A673 (cell line): Measurements from ENCODE around the gene TBCD. TPM values are rescaled to one million over a fixed set of nuclear protein-coding genes. Genes with fewer than 3 reads are reported as not detected.

Source experiments
- BruUV-seq: library from RNA; stranded (reverse); fragments of 400-500 nt; replicated peaks from 2 replicates; lab custom pipeline; 2021; lab: Mats Ljungman, UMichigan
- CTCF ChIA-PET: fragments of 300-600 bp; sonication (Branson Sonifier 250); formaldehyde crosslinking; loops from one replicate; lab custom pipeline; 2022; ENCODE audit warnings: antibody characterized with exemption; lab: Charles Lee
- POLR2A ChIA-PET: fragments of 300-600 bp; sonication (Branson Sonifier 250); formaldehyde crosslinking; loops from one replicate; lab custom pipeline; 2022; ENCODE audit warnings: antibody characterized with exemption; ENCODE audit not compliant: low non-redundant PET; lab: Charles Lee
- DNase-seq: peaks from one replicate; pipeline ENCODE4 v3.0.0-alpha.2; 2015; ENCODE audit warnings: low spot score
- H3K27ac ChIP-seq: fragments of 200-600 bp; sonication (generic); 2 replicates; pipeline ENCODE4 v1.5.1; 2016; ENCODE audit warnings: mixed run types, low read depth, mild to moderate bottlenecking, mixed read lengths, antibody characterized with exemption, low read length; ENCODE audit not compliant: poor library complexity, severe bottlenecking
- H3K27me3 ChIP-seq: fragments of 200-600 bp; sonication (generic); replicated peaks from 2 replicates; pipeline ENCODE4 v1.6.1; 2017; ENCODE audit warnings: mixed run types, low read depth, mild to moderate bottlenecking, mixed read lengths, antibody characterized with exemption, low read length; ENCODE audit not compliant: insufficient read depth, poor library complexity
- H3K36me3 ChIP-seq: fragments of 200-600 bp; sonication (generic); 2 replicates; pipeline ENCODE4 v1.6.1; 2016; ENCODE audit warnings: mixed run types, mild to moderate bottlenecking, mixed read lengths, antibody characterized with exemption, low read length; ENCODE audit not compliant: insufficient read depth, poor library complexity, severe bottlenecking
- H3K4me1 ChIP-seq: fragments of 200-600 bp; sonication (generic); 2 replicates; pipeline ENCODE4 v1.6.1; 2017; ENCODE audit warnings: mixed run types, mild to moderate bottlenecking, mixed read lengths, antibody characterized with exemption, low read length; ENCODE audit not compliant: insufficient read depth, poor library complexity, severe bottlenecking
- H3K4me3 ChIP-seq: fragments of 200-600 bp; sonication (generic); 2 replicates; pipeline ENCODE4 v1.5.1; 2016; ENCODE audit warnings: low read depth, mixed run types, mild to moderate bottlenecking, mixed read lengths, low read length; ENCODE audit not compliant: poor library complexity, severe bottlenecking
- H3K9me3 ChIP-seq: fragments of 200-600 bp; sonication (generic); 2 replicates; pipeline ENCODE4 v1.6.1; 2016; ENCODE audit warnings: mixed run types, low read depth, mild to moderate bottlenecking, mixed read lengths, antibody characterized with exemption, low read length; ENCODE audit not compliant: poor library complexity, severe bottlenecking
- EZH2 ChIP-seq: fragments of 200-600 bp; sonication (generic); IDR thresholded peaks from 2 replicates; pipeline ENCODE4 v1.6.1; 2017; ENCODE audit warnings: borderline replicate concordance, low read depth, mild to moderate bottlenecking, mixed read lengths, antibody characterized with exemption, low read length; ENCODE audit not compliant: poor library complexity, severe bottlenecking
- intact Hi-C: fragments of 100-400 bp; cut with micrococcal nuclease; formaldehyde crosslinking; loops from one replicate; pipeline ENCODE4 v1.10.0; 2022; ENCODE audit not compliant: unreplicated experiment
- total RNA-seq: library from RNA; stranded (reverse); gene quantifications from 2 replicates; pipeline ENCODE4 v1.2.3, GENCODE V29; 2021
- TF ChIP-seq, protein P1 (sequence below): fragments of 300-800, 200-600 bp; sonication (generic); conservative IDR thresholded peaks from 2 replicates; pipeline ENCODE4 v1.5.1; 2017; ENCODE audit warnings: low read depth, mild to moderate bottlenecking, antibody characterized with exemption, low read length, moderate library complexity, mixed read lengths

Gene TBCD
- total RNA-seq, 1 experiment from 2014 or later: 113 TPM

DNA sequence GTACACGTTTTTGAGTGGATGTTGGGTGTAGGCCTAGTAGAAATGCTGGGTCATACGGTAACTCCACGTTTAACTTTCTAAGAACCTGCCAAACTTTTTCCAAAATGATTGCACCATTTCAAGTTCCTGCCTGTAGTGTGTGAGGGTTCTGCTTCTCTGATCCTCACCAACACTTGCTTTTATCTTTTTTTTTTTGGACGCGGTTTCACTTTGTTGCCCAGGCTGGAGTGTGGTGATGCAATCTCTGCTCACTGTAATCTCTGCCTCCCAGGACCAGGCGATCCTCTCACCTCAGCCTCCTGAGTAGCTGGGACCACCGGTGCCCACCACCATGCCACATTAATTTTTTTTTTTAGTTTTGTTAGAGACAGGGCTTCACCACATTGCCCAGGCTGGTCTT is 64.5 kb downstream of the TBCD start:
- TF ChIP-seq, protein P1, sequence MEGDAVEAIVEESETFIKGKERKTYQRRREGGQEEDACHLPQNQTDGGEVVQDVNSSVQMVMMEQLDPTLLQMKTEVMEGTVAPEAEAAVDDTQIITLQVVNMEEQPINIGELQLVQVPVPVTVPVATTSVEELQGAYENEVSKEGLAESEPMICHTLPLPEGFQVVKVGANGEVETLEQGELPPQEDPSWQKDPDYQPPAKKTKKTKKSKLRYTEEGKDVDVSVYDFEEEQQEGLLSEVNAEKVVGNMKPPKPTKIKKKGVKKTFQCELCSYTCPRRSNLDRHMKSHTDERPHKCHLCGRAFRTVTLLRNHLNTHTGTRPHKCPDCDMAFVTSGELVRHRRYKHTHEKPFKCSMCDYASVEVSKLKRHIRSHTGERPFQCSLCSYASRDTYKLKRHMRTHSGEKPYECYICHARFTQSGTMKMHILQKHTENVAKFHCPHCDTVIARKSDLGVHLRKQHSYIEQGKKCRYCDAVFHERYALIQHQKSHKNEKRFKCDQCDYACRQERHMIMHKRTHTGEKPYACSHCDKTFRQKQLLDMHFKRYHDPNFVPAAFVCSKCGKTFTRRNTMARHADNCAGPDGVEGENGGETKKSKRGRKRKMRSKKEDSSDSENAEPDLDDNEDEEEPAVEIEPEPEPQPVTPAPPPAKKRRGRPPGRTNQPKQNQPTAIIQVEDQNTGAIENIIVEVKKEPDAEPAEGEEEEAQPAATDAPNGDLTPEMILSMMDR: no peak
- no peak for TF ChIP-seq EZH2
- intact Hi-C loops: no loop called here
- POLR2A ChIA-PET: no interaction called here
- peaks cover 14% of the 10 kb centered on the region for H3K4me1 ChIP-seq
- peak overlapping the region; percentile 49 for H3K27ac ChIP-seq
- BruUV-seq: no TSS peak
- no peak overlapping the region for H3K4me3 ChIP-seq
- no peak for DNase-seq
- CTCF ChIA-PET: interaction anchor here (0.7 kb wide), 1 partner anchor 80 kb away, joined by 5 read pairs; no protein-coding TSS in a partner anchor
- peaks cover 47% of the 10 kb centered on the region for H3K36me3 ChIP-seq
- H3K27me3 ChIP-seq: no peaks in the 10 kb centered on the region
- H3K9me3 ChIP-seq: peaks cover 9% of the 10 kb centered on the region

GRCh38 chr17:82817947-82818346 is 66.1 kb downstream of the TBCD start:
- peaks cover 47% of the 10 kb centered on the region for H3K36me3 ChIP-seq
- no peaks in the 10 kb centered on the region for H3K27me3 ChIP-seq
- BruUV-seq: no TSS peak
- ChIA-PET CTCF (no interaction called here), POLR2A (no interaction called here)
- intact Hi-C loops: no loop called here
- peaks cover 9% of the 10 kb centered on the region for H3K9me3 ChIP-seq
- peaks cover 14% of the 10 kb centered on the region for H3K4me1 ChIP-seq
- H3K4me3 ChIP-seq: no peak overlapping the region
- TF ChIP-seq, protein P1: no peak
- TF ChIP-seq EZH2: no peak
- no peak overlapping the region for H3K27ac ChIP-seq
- DNase-seq: no peak

GRCh38 chr17:82820278-82821251 is 68.7 kb downstream of the TBCD start:
- no peaks in the 10 kb centered on the region for H3K27me3 ChIP-seq
- intact Hi-C loops: no loop called here
- H3K9me3 ChIP-seq: peaks cover 9% of the 10 kb centered on the region
- H3K27ac ChIP-seq: no peak overlapping the region
- ChIA-PET POLR2A (no interaction called here), CTCF (no interaction called here)
- H3K4me1 ChIP-seq: peaks cover 10% of the 10 kb centered on the region
- BruUV-seq: no TSS peak
- H3K4me3 ChIP-seq: no peak overlapping the region
- TF ChIP-seq EZH2: no peak
- TF ChIP-seq, protein P1: no peak
- DNase-seq: no peak
- peaks cover 37% of the 10 kb centered on the region for H3K36me3 ChIP-seq
